Activated naive CD8-positive, alpha-beta T cell treated with anti-CD3 and anti-CD28 coated beads, Interleukin-2, amount 50 U/mL, for 16 hours (primary cell): ENCODE results near the gene PTGER4.

Experiments used
- DNase-seq: peaks from one replicate; pipeline ENCODE4 v3.0.0-alpha.2; 2020; ENCODE audit warnings: low read depth, low spot score

PTGER4 gene

DNA sequence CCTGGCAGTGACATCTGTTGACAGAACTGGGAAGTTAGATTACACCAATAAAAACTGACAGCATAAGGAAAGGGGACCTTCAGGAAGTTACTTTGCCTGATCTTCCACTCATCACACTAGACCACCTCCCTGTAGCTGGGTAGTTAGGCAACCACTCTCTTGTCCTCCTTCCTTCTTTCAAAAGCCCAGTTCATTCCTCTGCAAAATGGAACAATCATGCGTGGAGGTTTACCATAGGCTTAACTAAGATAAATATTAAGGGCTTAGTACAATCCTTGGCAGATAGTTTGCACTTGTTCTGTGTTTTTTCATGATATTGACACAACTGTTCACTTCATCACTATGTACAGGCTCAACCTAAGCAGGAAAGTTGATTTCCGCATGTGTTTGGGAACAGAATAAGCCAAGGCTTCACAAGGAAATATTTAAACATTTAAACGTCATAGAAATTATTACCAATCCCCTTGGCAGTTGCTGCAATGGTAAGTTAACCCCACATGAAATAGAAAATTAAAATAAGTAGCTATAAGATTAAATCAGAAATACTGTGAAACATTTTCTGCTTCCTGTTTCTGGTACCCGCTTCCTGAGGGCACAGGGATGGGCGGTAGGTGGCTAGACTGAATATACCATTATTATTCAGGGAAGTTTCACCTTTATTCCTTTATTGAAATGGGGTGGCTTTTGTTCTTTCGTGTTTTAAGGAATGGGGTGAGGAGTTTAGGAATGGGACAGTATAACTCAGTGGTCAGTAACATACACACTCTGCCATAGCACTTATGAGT, 9.9 kb upstream of the PTGER4 start:
- DNase-seq: no peak

GRCh38 chr5:40672425-40672824, 7.3 kb upstream of the PTGER4 start:
- no peak for DNase-seq

GRCh38 chr5:40674661-40675235, 5.0 kb upstream of the PTGER4 start:
- DNase-seq: no peak

- DNase-seq: no peak
These were observed 4.2 kb upstream of the PTGER4 start for GRCh38 chr5:40675396-40676133.

- no peak for DNase-seq
These were observed 2.9 kb upstream of the PTGER4 start for GRCh38 chr5:40676613-40677343.

DNA sequence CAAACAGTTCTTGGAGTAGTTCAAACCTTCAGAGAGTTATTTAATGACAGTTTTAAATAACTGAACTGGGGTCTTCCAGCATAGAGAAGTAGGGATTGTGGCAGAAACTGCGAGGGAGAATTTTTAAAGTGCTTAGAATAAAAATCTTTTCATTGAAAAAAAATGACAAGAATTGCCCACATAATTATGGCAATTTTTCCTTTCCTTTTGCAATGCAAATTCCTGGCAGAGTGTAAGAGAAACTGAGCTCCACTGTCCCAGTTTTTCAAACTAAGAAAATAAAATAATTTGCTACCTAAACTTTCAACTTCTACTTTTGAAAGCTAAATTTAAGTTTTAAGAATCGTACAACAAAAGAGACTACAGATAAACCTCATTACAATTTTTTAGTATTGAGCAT, 2.3 kb upstream of the PTGER4 start:
- DNase-seq: no peak

GRCh38 chr5:40678026-40678425, 1.7 kb upstream of the PTGER4 start:
- DNase-seq: no peak

DNA sequence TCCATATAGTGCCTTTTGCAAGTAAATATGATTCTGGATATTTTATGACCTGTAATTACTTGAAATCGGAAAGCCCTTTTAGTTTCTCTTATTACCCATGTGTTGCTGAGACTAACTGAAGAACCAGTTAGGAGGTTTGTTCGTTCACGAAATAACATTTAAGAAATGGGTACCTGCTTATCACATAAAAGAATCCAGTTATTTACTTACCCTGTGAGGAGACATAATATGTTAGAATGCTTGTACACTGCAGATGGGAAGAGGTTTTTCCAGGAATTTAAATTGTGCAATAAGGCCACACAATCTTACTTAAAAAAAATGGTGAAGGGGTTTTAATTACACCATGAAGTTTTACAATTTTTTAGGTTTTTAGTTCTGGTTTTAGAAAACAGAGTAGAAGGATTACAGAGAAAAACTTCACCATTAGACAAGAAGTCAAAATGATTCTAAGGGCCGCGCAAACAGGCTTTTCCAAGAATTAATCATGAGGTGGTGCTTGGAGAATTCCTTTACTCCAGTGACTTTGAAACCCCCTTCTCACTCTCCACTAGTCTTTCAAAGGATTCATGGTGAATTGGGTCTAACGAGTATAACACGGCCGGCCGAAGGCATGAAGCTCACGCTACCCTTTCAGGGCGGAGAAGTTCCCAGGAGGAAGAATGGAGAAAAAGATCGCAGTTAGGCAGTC, 1.1 kb upstream of the PTGER4 start:
- no peak for DNase-seq

DNA sequence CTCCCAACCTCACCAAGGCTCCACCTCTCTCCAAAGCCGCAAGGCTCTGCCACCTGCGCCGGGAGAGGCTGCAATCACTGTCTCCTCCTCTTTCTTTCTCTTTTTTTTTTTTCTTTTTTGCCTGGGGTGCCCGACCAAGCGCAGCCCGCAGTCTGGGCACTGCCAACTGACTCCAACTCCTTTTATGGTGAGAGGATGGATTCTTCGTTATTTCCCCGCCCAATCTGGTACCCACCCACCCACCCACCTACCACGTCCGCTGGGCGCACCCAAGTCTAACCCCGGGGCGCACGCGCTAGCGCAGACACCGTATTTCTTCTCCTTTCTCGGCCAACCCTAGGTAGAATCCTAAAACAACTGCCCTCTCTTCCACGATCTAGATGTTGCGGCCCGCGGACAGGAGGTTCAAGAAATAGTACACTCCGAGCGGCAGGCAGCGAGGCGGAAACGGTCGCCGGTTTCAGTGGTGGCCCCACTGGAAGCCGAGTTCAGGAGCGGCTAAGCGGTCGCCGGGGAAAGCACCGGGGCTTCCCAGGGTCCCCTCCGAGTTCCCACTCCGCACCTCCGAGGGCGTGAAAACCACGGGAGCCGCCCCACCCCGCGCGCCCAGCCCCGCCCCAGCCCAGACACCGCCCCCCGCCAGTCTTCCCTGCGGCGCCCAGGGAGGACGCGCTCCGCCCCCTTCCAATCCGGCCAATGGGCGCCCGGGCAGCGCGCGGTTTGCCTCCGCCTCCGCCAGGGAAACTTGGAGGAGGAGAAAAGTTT, 385 bp upstream of the PTGER4 start:
- DNase-seq: peak; percentile 83

- DNase-seq: no peak
These were observed 1.1 kb downstream of the PTGER4 start for GRCh38 chr5:40680741-40681362.

DNA sequence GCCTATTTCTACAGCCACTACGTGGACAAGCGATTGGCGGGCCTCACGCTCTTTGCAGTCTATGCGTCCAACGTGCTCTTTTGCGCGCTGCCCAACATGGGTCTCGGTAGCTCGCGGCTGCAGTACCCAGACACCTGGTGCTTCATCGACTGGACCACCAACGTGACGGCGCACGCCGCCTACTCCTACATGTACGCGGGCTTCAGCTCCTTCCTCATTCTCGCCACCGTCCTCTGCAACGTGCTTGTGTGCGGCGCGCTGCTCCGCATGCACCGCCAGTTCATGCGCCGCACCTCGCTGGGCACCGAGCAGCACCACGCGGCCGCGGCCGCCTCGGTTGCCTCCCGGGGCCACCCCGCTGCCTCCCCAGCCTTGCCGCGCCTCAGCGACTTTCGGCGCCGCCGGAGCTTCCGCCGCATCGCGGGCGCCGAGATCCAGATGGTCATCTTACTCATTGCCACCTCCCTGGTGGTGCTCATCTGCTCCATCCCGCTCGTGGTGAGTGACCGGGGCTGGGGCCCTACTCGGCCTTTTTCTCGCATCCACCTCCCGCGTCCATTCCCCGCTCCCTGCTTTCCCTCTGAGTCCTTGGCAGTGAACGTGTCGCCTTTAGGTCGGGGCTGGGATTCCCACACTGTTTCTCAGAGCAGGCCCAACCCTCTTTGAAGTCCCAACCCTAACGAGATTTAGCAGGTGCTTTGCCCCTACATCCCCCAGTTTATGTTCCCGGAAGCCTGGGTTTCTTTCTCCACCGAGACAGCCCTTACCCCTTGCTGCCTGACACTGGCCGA, 1.8 kb downstream of the PTGER4 start:
- DNase-seq: no peak

GRCh38 chr5:40682154-40683017, 2.7 kb downstream of the PTGER4 start:
- DNase-seq: no peak

DNA sequence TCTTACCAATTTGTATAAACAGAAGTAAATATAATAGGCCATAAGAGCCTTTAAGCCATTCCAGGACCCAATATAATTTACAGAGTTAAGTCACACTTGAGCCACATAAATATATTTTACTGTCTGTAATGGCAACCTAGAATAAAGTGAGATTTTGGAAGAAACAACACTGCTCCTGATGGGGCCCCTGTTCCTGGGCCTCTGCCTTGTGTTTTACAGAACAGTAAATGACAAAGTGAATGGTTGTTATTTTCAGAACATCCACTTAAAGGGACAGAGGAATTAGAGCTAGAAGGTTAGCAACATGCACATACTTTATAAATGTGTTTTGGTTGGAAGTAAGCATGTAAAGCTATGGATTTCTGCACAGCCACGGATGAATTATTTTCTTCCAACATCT, 3.6 kb downstream of the PTGER4 start:
- DNase-seq: no peak

GRCh38 chr5:40685193-40685592, 5.5 kb downstream of the PTGER4 start:
- no peak for DNase-seq

DNA sequence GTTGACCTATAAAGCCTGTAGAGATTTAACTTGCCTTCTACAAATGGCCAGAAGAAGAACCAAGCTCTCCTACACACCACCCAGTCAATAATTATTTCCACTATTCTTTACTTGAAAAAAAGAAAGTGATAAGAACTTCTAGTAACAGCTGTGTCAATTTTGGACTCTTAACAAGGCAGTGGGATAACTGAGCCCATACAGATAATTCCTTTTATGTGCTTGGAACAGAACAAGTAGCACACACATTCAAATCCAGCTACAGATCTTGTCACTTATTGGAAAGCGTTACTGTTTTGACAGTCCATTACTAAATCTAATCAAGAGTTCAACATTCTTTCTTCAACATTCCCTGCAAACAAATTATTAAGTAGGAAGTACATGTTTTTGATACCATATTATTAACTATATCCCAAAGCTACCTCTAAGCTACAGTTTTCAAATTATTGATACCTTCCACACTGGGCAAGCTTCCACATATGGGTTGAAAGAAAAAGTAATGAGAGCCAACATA, 6.3 kb downstream of the PTGER4 start:
- no peak for DNase-seq

DNA sequence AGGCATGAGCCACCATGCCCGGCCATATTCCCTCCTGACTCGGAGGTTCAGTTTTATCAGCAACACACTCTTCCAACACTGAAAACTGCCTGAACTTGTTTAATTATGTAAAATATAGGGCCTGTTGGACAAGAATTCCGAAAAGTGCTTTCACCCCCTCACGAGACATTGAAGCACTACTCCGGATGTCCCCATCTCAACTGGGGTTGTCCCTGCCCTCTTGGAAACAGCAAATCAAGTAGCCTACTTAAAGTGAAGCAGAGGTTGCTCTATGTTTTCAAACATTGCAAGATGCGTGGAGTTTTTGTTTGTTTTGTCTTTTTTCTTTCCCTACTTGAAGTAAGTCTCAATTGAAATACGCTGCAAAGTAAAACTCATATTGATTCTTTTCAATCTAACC, 7.6 kb downstream of the PTGER4 start:
- DNase-seq: no peak

- DNase-seq: peak; percentile 67
These were observed 8.5 kb downstream of the PTGER4 start for GRCh38 chr5:40688127-40688761.

DNA sequence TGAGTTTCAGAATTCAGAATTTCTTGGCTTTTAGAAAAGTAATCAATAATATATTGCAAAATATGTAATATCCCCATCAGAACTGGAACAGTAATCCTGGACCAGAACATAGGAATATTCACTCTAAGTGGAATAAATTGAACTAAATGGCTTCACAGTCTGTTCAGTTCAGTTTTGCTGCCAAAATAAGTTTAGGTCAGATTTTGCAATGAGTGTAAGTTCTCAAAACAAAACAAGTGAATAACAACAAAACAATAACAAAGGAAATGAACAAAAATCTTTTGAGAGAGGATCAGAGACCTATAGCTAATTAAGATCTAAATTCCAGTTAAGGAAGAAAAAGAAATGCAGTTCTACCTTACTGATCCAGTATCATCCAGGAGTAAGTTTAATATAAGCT, 9.3 kb downstream of the PTGER4 start:
- DNase-seq: no peak
